Measurements from ENCODE around the gene TRPM5.

The TRPM5 gene

DNA sequence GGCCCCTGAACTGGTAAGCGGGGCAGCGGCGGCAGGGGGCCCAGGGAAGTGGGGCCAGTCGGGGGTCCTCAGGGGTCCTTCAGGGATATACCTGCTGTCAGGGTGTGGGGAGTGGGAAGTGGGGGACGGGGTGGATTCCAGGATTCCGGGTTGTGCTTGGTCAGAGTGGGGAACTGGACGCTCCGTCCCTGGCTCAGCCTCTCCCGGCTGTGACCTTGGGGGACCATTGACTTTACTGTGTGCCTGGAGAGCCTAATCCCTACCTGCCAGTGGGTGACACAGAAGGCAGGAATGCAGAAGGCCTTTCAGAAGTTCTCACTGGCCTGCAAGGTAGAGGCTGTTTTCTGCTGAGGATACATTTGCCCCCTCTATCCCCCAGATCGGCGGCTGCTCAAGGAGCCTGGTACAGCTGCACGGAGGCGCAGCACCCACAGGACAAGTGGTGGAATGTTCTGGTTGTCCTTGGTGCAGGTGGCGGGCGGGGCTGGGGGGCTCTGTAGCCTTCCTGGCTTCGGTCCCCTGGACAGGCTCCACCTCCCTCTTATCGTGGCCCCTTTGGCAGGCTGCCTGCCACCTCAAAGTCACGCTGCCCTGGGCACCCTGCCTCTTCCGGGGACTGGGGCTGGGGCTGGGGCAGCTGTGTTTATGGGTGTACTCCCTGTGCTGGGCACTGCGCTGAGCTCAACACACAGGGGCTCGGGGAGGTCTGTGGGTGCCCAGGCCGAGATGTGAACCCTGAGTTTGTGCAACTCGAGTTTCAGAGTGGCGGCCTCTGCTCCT lies 18.9 kb upstream of the TRPM5 start:
- no peak for DNase-seq (ENCODE audit: extremely low read depth, insufficient read length)
- Histone ChIP-seq H3K36me3 (ENCODE audit: control insufficient read depth, insufficient read depth, low read length) (no peaks in the 10 kb centered on the region), H3K4me3 (replicated peaks; ENCODE audit: low read depth, low read length) (no peak overlapping the region)

DNA sequence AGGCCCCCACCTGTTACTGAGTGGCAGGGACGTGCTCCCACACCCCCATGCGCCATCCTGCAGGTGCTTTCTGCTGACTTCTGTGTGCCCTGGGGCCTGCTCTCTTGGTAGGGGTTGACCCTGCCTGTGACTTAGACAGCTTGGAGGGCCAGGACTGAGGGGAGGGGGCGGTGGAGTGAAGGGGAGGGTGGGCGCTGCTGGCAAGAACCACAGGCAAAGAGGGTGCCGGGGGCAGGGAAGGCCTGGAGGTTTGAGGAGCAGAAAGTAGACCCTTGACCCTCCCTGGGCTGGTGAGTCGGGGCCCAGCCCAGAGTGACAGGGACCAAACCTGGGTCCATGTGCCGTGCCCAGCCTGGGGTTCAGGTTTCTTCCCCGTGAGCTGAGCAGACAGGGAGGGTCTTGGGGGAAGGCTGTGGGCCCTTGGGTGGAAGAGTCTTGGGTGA lies 18.2 kb upstream of the TRPM5 start:
- no peak for TF ChIP-seq CTCF (IDR thresholded peaks at IDR 0.05; ENCODE audit: insufficient read depth, low read length, poor library complexity, severe bottlenecking)
- no peak overlapping the region for H3K4me3 ChIP-seq (replicated peaks; ENCODE audit: low read depth, low read length)
- no peaks in the 10 kb centered on the region for H3K36me3 ChIP-seq (ENCODE audit: control insufficient read depth, insufficient read depth, low read length)
- no peaks in the 10 kb centered on the region; the same call in none of the 2 replicates for H3K27me3 ChIP-seq (replicated peaks; ENCODE audit: control insufficient read depth, insufficient read depth, low read length)
- DNase-seq (ENCODE audit: extremely low read depth, insufficient read length): no peak

More for the DNA sequence above, 18.9 kb upstream of the TRPM5 start:
- no peaks in the 10 kb centered on the region; the same call in none of the 2 replicates for H3K27me3 ChIP-seq (replicated peaks; ENCODE audit: control insufficient read depth, insufficient read depth, low read length)
- no peak for TF ChIP-seq CTCF (IDR thresholded peaks at IDR 0.05; ENCODE audit: insufficient read depth, low read length, poor library complexity, severe bottlenecking)

- Histone ChIP-seq H3K36me3 (ENCODE audit: control insufficient read depth, insufficient read depth, low read length) (no peaks in the 10 kb centered on the region), H3K4me3 (replicated peaks; ENCODE audit: low read depth, low read length) (no peak overlapping the region), H3K27me3 (replicated peaks; ENCODE audit: control insufficient read depth, insufficient read depth, low read length) (no peaks in the 10 kb centered on the region; the same call in none of the 2 replicates)
- DNase-seq (ENCODE audit: extremely low read depth, insufficient read length): no peak
- TF ChIP-seq CTCF (IDR thresholded peaks at IDR 0.05; ENCODE audit: insufficient read depth, low read length, poor library complexity, severe bottlenecking): no peak
Observed at GRCh38 chr11:2461956-2462542, 17.7 kb upstream of the TRPM5 start.

DNA sequence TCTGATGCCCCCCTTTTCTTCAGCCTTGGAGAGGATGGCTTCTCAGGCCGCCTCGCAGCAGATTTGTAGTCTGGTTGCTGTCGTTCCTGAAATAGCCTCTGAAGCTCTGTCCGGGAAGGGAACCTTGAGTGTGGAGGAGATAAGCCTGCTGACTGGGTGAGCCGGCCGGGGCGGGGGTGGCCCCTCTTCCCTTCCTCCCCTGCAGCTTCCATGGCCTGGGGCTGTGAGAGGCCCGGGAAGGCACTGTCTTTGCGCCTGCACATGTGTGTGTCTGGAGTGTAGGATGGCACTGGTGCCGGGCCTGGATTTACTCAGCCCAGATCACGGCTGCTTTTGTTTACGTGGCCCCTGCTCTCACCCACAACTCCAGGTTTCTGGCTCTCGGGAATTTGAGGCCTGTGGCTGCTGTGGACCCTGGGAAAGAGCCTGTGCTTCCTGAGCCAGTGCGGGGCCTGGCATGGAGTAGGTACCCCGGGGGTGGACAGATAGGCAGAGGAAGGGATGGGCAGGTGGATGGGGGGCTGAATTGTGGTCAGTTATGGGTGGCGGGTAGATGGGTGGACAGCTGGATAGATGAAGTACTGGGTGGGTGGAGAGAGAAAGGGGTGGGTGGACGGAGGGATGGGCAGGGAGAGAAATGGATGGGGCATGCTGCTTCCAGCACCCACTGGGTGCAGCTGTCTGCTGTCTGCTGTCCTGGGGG lies 17.1 kb upstream of the TRPM5 start:
- no peak for DNase-seq (ENCODE audit: extremely low read depth, insufficient read length)
- Histone ChIP-seq H3K4me3 (replicated peaks; ENCODE audit: low read depth, low read length) (no peak overlapping the region), H3K36me3 (ENCODE audit: control insufficient read depth, insufficient read depth, low read length) (no peaks in the 10 kb centered on the region), H3K27me3 (replicated peaks; ENCODE audit: control insufficient read depth, insufficient read depth, low read length) (no peaks in the 10 kb centered on the region; the same call in none of the 2 replicates)
- no peak for TF ChIP-seq CTCF (IDR thresholded peaks at IDR 0.05; ENCODE audit: insufficient read depth, low read length, poor library complexity, severe bottlenecking)

- H3K36me3 ChIP-seq (ENCODE audit: control insufficient read depth, insufficient read depth, low read length): no peaks in the 10 kb centered on the region
- DNase-seq (ENCODE audit: extremely low read depth, insufficient read length): no peak
- H3K27me3 ChIP-seq (replicated peaks; ENCODE audit: control insufficient read depth, insufficient read depth, low read length): no peaks in the 10 kb centered on the region; the same call in none of the 2 replicates
- no peak for TF ChIP-seq CTCF (IDR thresholded peaks at IDR 0.05; ENCODE audit: insufficient read depth, low read length, poor library complexity, severe bottlenecking)
- no peak overlapping the region for H3K4me3 ChIP-seq (replicated peaks; ENCODE audit: low read depth, low read length)
Observed at GRCh38 chr11:2460540-2461252, 16.4 kb upstream of the TRPM5 start.

Data from GM06990 (cell line).